HG02870 (cell line): ENCODE results near the gene XAF1.
"Not testable (repeated sequence)": the region's sequence is repeated elsewhere in the genome, so short reads cannot be mapped to it uniquely, and the experiment has no call there.

Source experiments
- ATAC-seq: cut with Tn5 transposase; IDR thresholded peaks from one replicate; pipeline ENCODE4 v1.9.1; 2021; ENCODE audit warnings: mild to moderate bottlenecking, moderate library complexity; ENCODE audit not compliant: unreplicated experiment

XAF1 gene

GRCh38 chr17:6755731-6756184 lies at the start of gene XAF1:
XAF1 (plus strand) TSS chr17:6756046; CDS start chr17:6756079, 33 bp downstream.
- no peak for ATAC-seq

GRCh38 chr17:6706499-6706898 lies 49.3 kb upstream of the XAF1 start:
- no peak for ATAC-seq

DNA sequence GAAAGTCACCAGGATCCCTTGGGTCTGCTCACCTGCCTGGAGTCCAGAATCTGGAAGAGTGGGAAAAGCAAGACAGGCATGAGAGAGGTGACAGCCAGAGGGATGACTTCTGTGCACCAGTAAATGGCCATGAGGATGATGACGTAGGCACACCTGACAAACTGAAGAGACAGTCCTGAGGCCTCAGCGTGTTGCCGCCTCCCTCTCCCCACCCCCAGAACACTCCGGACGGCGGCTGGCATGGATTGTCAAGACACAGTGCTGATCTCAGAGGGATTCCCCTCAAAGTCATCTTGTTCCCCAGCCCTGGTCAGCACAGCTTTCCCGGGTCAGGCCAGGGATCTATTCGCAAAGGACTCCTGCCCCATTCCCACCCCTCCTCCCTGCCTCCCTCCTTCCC lies 48.9 kb upstream of the XAF1 start:
- ATAC-seq, result no peak

DNA sequence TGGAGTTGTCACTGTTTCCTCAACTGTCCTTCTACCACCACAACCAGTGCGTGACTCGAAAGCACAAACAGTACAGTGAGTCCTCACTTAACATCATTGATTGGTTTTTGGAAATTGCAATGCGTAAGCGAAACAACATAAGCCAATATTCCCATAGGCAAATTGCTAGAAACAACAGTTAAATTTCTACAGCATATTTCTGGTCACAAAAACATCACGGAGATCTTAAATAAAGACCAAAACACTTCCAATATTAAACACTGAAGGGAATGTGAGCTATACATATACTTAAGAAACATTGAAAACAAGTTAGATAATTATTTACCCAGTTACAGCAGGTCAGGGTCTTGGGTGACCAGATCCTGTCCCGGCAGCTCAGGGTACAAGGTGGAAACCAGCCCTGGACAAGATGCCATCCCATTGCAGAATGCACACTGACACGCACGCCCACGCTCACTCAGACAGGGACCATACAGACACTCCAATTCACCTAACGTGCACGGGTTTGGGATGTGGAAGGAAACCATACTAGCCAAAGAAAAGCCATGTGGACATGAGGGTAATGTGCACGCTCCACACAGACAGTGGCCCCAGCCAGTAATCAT lies 47.4 kb upstream of the XAF1 start:
- no peak for ATAC-seq

DNA sequence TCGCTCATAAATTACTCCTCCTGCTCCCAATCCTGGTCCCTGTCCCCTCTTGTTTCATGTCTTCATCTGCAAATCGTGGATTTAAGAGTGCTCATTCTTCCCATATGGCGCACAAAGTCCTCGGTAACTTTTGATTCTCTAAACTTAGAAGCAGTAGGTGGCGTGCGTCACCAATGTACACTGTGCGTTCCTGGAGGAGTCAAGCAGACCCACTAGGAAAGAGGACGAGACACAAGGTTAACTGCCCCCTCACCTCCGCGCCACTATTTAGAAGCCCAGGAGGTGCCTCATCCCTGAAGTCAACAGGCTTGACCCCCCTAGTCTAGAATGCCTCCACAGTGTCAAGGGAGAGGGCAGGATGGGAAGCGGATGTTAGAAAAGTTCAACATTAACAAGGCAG lies 45.5 kb upstream of the XAF1 start:
- ATAC-seq, result no peak

DNA sequence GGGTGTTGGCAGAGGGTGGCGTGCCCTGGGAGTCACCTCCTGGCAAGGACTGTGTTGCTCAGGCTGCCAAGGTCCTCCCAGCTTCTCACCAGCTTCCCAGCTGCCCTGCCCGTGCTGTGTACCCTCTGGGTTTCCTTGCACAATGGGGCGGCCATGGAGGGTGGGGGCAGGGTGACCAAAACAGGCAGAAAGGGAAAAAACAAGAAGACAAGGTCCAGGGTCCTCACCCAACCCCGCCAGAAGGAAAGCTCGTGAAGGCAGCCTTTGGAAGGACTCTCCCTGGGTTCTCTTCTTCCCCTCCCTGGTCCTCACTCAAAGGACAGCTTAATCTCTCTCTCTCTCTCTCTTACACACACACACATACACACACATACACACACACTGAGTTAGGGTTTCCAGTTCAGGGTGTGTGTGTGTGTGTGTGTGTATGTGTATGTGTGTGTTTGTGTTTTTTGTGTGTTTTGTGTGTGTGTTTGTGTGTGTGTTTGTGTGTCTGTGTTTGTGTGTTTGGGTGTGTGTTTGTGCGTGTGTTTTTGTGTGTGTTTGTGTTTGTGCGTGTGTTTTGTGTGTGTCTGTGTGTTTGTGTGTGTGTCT lies 44.7 kb upstream of the XAF1 start:
- no peak for ATAC-seq

DNA sequence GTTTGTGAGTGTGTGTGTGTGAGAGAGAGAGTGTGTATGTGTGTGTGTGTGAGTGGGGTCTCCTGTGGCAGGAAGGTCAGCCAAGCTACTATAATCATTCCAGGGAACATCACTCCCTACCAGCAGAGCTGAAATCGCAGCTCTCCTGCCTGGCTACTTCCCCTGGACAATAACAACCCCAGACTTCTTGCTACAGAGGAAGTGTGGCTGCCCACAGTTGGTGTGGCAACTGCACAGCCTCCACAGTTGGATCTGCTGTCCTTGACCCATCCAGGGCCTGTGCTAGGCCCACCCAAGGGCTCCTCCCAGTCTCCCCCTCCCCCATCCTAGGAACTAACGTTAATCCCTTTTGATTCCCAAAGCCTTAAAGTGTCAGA lies 44.2 kb upstream of the XAF1 start:
- ATAC-seq, result no peak

GRCh38 chr17:6712058-6712853 lies 43.6 kb upstream of the XAF1 start:
- ATAC-seq, result no peak

- no peak for ATAC-seq
Measured at GRCh38 chr17:6712854-6713129, 43.1 kb upstream of the XAF1 start.

DNA sequence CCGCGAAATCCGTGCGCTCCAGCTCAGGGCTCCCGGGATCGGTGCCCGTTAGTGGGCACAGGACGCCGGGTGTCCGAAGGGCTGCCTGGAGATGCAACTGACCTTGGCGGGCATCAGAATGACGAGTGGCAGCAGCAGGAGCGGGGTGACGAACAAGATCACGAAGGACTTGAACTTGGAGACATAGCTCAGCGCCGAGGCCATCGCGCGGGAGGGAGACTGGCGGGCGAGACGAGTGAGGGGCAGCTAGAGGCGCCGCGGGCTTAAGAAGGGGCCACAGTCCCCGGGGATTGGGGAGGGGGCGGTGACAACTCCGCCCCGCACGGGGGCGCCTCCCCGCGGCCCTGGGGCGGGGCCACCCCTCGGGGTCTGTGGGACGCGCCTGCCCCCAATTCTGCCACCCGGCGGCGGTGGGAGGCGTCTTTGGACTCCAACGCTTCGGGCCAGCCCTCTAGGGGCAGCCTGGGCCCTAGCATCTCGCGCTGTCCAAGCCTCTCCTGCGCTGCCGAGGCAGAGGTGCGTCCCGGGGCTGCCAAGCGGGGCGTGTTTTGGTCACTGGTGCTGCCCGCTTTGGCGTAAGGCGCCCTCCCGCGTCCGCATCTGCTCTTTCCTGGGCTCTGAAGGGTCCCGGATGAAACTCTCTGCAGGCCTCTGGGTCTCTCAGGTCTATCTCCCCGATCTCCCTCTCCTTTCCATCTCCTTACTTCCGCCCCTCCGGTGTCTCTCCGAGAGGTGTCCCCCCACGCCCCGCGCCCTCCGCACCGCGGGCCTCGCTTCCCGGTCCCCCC lies 42.5 kb upstream of the XAF1 start, which contains the start of gene SLC13A5:
TSS of gene SLC13A5 (minus strand) at position 240 of the 788 bp plus-strand sequence. CDS start at position 204, 36 bp downstream.
- ATAC-seq, result no peak

GRCh38 chr17:6713918-6714271 lies 42.0 kb upstream of the XAF1 start:
- no peak for ATAC-seq

DNA sequence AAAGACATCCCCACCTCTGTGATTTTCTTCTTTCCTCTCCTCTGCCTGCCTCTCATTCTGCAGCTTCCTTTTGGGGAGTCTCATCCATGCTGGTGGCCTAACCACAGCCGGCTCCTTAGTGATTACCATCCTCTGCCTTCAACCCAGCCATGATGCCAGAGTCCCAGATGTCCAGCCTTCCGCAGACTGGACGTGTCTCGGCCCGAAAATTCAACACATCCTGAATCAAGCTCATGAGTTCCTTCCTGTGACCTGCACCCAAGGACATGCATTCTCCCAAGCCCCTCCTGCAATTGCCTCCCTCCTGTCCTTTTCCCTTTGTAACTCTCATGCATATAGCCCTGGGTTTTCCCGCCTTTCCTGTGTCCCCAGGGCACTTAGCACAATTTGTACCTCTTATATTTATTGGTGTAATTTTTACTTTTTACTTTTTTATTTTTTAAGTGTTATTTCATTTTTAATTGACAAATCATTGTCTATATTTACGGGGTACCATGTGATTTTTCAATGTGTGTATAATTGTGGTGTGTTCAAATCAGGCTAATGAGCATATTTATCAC lies 41.5 kb upstream of the XAF1 start:
- ATAC-seq, result no peak

- no peak for ATAC-seq
Measured at GRCh38 chr17:6716736-6717135, 39.1 kb upstream of the XAF1 start.

GRCh38 chr17:6721744-6722143 lies 34.1 kb upstream of the XAF1 start:
- no peak for ATAC-seq

DNA sequence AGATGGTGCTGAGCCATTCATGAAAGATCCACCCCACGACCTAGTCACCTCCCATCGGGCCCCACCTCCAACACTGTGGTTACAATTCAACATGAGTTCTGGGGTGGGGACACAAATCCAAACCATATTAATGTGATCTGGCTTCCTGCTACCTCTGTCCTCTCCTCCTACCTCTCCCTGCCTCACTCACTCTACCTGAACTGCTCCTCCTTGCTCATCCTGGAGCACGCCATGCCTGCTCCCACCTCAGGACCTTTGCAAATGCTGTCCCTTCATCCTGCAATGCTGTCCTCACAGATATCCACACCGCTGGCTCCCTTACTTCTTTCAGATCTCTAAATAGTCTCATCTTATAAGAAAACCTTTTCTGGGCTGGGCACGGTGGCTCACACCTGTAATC lies 31.8 kb upstream of the XAF1 start:
- ATAC-seq, result no peak

DNA sequence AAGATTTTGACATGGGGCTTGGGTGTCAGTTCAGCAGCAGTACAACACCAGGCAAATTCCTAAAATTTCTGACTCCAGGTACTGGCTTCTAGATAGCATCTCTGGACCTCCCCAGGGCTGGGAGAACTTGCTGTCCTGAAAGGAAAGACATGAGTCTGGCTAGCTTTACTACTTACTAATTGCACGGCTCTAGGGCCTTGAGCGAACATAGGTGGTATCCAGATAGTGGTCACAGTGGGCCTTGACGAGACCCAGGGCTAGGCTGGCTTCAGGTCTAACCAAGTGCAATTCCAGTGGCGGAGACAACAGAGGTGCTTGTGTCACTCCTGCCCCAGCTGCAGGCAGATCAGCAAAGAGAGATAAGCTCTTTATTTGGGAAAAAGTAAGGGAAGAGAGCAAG lies 26.3 kb upstream of the XAF1 start:
- ATAC-seq, result no peak

- ATAC-seq, result not testable (repeated sequence)
Measured at GRCh38 chr17:6746665-6747064, 9.2 kb upstream of the XAF1 start.

- ATAC-seq, result no peak
Measured at GRCh38 chr17:6748617-6749016, 7.2 kb upstream of the XAF1 start.

- no peak for ATAC-seq
Measured at GRCh38 chr17:6749519-6749918, 6.3 kb upstream of the XAF1 start.

DNA sequence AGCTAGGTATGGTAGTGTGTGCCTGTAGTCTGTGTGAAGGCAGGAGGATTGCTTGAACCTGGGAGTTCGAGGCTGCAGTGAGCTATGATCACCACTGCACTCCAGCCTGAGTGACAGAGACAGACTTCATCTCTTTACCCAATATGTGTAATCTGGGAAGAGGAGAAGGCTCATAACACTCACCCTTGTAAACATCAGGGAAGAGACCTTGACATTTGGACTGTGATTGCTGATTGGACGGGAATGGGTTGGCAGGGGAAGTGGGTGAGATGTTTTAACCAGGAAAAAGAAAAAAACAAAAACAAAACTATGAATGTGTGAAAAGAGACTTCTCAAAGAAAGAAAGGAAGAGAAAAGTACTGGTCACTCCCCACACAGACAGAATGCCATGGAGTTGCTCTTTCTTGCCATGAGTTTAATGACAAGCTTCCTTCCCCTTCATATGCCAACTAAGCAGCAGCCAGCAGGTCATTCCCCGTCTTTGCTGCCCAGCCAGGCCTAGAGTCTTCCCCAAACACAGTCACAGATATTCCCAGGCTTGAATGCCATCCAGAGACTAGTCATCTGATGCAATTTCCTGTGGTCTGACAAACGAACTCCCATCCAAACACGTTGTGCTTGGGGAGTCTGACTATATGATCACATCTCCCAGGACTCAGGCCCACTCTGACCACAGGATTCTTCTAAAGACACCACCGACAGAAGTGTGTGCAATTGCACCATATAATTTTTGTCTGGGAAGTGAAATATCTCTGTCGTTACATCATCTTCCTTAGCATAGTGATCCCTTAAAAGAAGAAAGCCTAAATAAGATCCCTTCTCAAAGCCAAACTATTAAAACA lies 3.6 kb upstream of the XAF1 start:
- ATAC-seq, result no peak
